ENCODE results near the gene MARK3.

Gene MARK3

DNA sequence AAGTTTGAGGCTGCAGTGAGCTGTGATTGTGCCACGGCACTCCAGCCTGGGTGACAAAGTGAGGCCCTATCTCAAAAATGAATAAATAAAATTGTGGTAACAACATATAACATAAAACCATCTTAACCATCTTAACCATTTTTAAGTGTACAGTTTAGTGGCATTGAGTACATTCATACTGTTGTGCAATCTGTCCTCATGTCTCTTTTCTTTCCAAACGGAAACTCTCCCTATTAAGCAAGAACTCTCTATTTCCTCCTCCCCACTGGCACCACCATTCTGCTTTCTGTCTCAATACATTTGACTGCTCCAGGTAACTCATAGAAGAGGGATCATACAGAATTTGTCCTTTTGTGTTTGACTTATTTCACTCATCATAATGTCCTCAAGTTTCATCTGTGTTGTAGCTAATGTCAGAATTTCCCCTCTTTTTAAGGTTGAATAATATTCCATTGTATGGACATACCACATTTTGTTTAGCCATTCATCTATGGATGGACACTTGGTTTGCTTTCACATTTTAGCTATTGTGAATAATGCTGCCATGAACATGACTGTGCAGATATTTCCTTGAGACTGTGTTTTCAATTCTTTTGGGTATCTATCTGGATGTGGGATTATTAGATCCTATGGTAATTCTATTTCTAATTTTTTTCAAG lies 4.4 kb upstream of the MARK3 start:
- no peak for DNase-seq (ENCODE audit: low spot score)
- TF ChIP-seq, protein P1, sequence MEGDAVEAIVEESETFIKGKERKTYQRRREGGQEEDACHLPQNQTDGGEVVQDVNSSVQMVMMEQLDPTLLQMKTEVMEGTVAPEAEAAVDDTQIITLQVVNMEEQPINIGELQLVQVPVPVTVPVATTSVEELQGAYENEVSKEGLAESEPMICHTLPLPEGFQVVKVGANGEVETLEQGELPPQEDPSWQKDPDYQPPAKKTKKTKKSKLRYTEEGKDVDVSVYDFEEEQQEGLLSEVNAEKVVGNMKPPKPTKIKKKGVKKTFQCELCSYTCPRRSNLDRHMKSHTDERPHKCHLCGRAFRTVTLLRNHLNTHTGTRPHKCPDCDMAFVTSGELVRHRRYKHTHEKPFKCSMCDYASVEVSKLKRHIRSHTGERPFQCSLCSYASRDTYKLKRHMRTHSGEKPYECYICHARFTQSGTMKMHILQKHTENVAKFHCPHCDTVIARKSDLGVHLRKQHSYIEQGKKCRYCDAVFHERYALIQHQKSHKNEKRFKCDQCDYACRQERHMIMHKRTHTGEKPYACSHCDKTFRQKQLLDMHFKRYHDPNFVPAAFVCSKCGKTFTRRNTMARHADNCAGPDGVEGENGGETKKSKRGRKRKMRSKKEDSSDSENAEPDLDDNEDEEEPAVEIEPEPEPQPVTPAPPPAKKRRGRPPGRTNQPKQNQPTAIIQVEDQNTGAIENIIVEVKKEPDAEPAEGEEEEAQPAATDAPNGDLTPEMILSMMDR (IDR thresholded peaks at IDR 0.05; ENCODE audit: extremely low read depth, missing control alignments), result no peak

DNA sequence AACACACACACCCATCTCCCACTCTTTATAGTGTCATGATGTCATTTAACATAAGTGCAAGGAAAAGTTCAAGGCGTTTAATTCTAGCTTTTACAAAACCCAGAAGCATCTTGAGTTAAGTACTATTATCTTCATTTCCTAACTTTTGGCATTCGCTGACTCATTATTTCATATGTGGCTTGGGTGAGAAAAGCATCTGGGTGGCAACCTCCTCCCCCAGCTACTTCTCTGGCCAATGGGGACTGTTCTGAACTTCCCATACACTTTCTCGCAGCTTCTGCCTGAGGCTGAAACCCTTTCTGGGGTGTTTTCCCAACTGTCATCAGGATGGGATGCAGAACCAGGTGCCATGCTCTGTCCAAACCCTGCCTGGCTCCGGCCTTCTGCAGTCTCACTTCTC lies 2.8 kb upstream of the MARK3 start:
- TF ChIP-seq, protein P1 (IDR thresholded peaks at IDR 0.05; ENCODE audit: extremely low read depth, missing control alignments), result no peak
- DNase-seq (ENCODE audit: low spot score), result no peak

DNA sequence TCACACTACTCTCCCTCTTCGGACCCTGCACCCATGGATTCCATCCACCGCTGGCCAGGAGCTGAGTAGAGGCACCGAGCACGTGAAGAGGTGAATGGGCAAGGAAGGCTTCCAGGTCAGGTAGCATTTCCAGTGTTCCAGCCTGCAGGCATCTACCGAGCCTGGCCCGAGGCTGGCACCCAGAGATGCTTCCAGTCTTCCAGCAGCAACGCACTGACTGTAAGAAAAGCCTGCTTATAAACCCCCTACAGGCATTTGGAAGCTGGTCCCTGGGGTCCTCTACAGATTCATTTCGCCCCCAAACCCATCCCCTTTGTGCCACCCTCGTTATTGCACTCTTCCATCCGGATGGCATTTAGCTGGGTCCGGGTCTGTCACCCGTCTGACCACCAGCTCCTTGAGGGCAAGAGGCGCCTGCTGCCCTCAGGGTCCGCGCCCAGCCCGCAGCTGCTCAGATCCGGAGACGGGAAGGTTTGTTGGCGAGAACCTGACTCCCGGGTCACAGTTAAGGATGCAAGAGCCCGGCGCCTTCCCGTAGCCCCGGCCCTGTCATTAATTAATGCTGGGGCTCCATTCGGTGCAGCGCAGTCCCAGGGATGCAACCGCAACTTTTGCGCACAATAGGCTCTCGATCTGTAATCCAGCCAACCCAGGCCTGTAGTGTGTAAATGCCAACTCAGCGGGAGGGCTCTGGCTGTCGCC lies 614 bp upstream of the MARK3 start:
- TF ChIP-seq, protein P1 (IDR thresholded peaks at IDR 0.05; ENCODE audit: extremely low read depth, missing control alignments), result no peak
- no peak for DNase-seq (ENCODE audit: low spot score)

DNA sequence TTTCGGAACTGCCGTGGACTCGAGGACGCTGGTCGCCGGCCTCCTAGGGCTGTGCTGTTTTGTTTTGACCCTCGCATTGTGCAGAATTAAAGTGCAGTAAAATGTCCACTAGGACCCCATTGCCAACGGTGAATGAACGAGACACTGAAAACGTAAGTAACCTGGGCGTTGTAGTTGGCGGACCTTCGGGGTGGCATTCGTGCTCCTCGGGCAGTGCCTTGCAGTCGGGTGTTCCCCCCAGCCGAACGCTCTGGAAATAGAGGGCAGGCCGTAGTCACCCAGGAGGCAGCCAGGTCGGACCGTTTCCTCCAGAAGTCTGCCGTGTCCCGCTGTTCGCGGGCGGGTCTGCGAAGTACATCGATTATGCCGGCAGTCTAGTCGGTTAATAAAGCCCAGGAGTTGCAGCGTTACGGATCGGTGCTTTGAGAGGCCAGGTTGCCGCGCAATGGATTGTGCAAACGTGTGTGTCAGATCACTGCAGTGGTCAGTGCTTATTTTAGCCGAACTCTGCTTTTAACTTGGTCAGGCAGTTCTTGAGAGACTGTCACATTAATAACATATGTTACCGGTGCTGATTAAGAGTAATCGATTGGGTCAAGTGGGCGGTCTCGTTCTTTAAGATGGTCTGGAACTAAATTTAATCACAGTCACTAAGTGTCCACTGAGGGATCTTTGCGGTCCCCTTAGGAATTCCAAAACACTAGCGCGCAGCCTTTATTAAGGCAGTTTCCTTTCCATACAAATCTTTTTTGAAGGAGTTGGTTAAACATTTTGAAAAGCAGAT lies 906 bp downstream of the MARK3 start:
- no peak for DNase-seq (ENCODE audit: low spot score)
- TF ChIP-seq, protein P1 (IDR thresholded peaks at IDR 0.05; ENCODE audit: extremely low read depth, missing control alignments), result no peak

DNA sequence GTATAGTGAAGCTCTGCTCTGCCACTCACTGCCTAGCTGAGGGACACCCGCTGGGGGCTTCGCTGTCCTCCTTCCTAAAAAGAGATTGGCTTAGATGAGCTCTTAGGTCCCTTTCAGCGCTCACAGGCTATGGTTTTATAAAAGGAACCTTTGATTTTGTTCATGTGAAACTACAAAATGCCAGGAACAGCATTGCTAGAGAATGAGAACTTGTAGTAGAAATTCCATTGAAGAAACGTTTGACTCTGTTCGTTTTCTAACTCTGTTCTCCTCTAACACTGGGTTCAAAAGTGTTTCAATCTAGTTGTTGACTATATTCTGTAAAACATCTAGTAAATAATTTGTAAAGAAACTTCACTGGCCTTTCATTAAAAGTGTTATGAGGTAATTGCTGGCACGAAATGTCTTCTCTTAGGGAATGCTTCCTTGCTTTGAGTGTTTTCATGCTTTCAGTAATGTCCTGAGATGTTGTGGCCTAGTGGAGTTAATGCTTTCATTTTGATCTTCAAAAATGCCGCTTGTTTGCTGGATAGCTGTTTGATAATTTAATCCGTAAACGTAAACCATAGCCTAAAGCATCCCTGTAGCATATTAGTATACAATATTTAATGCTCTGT lies 1.6 kb downstream of the MARK3 start:
- TF ChIP-seq, protein P1 (IDR thresholded peaks at IDR 0.05; ENCODE audit: extremely low read depth, missing control alignments), result no peak
- no peak for DNase-seq (ENCODE audit: low spot score)

DNA sequence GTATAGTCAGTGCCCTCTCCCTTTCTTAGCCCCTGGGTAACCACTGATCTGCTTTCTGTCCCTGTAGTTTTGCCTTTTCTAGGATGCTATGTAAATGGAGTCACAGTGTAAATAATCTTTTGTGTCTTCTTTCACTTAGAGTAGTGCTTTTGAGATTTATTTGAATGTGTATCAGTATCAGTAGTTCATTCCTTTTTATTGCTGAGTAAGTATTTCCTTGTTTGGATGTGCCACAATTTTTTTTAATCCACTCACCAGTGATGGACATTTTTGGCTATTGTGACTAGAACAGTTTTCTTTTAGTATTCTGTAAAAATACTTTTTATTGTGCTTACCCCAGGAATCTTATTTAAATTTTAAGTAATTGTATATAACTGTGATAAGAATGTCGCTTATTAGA lies 3.4 kb downstream of the MARK3 start:
- TF ChIP-seq, protein P1 (IDR thresholded peaks at IDR 0.05; ENCODE audit: extremely low read depth, missing control alignments), result no peak
- no peak for DNase-seq (ENCODE audit: low spot score)

All from GM20000 (cell line).